ENCODE measurements around the gene INPP5E. TPM values are rescaled to one million over a fixed set of nuclear protein-coding genes. Genes with fewer than 3 reads are reported as not detected.
A peak's percentile ranks its signal among the peaks of the same experiment; 100 is the strongest.

The INPP5E gene
- total and polyA plus RNA-seq, 2 experiments from 2014 or later = 5.3 to 7.1 TPM

DNA sequence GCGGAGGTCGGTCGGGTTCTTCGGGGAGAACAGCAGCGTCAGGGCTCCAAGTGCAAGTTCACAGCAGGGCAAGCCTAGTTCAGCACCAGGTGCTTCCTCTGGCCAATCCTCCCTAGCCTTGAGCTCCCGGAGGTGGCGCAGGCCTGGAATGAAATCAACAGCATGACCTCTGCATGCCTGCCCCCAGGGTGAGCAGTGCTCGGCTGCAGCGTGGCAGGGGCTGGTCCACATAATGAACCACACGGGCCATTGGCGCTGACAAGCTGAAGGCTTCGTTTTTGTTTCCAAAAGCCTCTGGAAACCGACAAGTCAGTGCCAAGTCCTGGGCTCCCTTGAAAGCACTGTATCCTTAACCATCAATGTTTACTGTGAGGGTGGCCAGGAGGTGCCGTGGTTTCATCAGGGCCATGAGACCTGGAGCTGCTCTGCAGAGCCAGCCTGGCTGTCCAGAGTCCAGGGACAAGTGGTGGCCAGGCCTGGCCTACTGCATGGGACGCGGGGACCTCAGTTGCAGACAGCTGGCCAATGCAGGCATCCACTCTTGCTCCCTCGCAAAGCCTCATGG, 2.1 kb upstream of the INPP5E start:
- Histone ChIP-seq H3K4me1 (ENCODE audit: insufficient read depth) (peaks cover 13% of the 10 kb centered on the region), H3K36me3 (replicated peaks; ENCODE audit: insufficient read depth, low read depth) (no peaks in the 10 kb centered on the region), H2AFZ (no peak overlapping the region), H3K27ac (no peak overlapping the region), H4K20me1 (ENCODE audit: insufficient read depth, poor library complexity, severe bottlenecking) (peaks cover 23% of the 10 kb centered on the region), H3K4me3 (no peak overlapping the region), H3K9me3 (ENCODE audit: low read depth) (no peaks in the 10 kb centered on the region), H3K79me2 (peaks cover 27% of the 10 kb centered on the region), H3K9me2 (replicated peaks; ENCODE audit: insufficient read depth) (no peaks in the 10 kb centered on the region), H3K27me3 (no peaks in the 10 kb centered on the region), H3K4me2 (no peak overlapping the region)
- no peak for DNase-seq (ENCODE audit: low spot score)
- 95% methylated on average over 16 of the region's 17 CpGs for WGBS (ENCODE audit: low lambda C conversion rate, missing lambda C conversion rate)
- TF ChIP-seq, protein P1, sequence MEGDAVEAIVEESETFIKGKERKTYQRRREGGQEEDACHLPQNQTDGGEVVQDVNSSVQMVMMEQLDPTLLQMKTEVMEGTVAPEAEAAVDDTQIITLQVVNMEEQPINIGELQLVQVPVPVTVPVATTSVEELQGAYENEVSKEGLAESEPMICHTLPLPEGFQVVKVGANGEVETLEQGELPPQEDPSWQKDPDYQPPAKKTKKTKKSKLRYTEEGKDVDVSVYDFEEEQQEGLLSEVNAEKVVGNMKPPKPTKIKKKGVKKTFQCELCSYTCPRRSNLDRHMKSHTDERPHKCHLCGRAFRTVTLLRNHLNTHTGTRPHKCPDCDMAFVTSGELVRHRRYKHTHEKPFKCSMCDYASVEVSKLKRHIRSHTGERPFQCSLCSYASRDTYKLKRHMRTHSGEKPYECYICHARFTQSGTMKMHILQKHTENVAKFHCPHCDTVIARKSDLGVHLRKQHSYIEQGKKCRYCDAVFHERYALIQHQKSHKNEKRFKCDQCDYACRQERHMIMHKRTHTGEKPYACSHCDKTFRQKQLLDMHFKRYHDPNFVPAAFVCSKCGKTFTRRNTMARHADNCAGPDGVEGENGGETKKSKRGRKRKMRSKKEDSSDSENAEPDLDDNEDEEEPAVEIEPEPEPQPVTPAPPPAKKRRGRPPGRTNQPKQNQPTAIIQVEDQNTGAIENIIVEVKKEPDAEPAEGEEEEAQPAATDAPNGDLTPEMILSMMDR (IDR thresholded peaks at IDR 0.05; ENCODE audit: poor library complexity) = no peak
- TF ChIP-seq EZH2phosphoT487 (IDR thresholded peaks at IDR 0.05; ENCODE audit: low read depth, severe bottlenecking, unreplicated experiment) = no peak
- TF ChIP-seq EZH2 (IDR thresholded peaks at IDR 0.05; ENCODE audit: borderline replicate concordance) = no peak

DNA sequence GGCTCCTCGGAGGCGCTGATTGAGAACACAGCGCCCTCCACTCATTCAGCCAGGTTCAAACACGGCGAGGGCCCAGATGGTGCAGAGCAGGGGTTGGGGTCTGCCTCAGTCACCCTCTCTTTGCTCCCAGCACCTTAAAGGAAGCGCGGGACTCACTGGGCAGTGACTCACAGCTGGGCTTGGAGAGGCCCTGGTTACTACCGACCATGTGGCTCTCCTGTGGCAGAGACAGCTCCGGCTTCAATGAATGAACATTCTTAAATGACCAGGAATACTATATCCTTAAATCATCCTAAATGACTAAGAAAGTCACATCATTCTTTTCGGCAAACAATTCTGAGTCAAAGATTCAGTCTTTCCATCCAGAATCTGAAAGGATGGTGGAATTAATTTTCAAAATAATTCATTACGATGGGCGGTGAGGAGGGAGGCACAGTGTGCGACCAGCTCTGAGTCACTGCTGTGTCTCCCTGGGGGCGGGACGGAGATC, 1.6 kb upstream of the INPP5E start:
- no peaks in the 10 kb centered on the region for H3K36me3 ChIP-seq (replicated peaks; ENCODE audit: insufficient read depth, low read depth)
- no peaks in the 10 kb centered on the region for H3K9me3 ChIP-seq (ENCODE audit: low read depth)
- H3K9me2 ChIP-seq (replicated peaks; ENCODE audit: insufficient read depth) = no peaks in the 10 kb centered on the region
- TF ChIP-seq EZH2 (IDR thresholded peaks at IDR 0.05; ENCODE audit: borderline replicate concordance) = no peak
- TF ChIP-seq, protein P1 (IDR thresholded peaks at IDR 0.05; ENCODE audit: poor library complexity) = no peak
- no peak for TF ChIP-seq EZH2phosphoT487 (IDR thresholded peaks at IDR 0.05; ENCODE audit: low read depth, severe bottlenecking, unreplicated experiment)
- peaks cover 29% of the 10 kb centered on the region for H4K20me1 ChIP-seq (ENCODE audit: insufficient read depth, poor library complexity, severe bottlenecking)
- no peak overlapping the region for H2AFZ ChIP-seq
- peaks cover 13% of the 10 kb centered on the region for H3K4me1 ChIP-seq (ENCODE audit: insufficient read depth)
- no peaks in the 10 kb centered on the region for H3K27me3 ChIP-seq
- H3K79me2 ChIP-seq = peaks cover 32% of the 10 kb centered on the region
- no peak overlapping the region for H3K4me2 ChIP-seq
- WGBS (ENCODE audit: low lambda C conversion rate, missing lambda C conversion rate) = 98% methylated on average over 15 of the region's 15 CpGs
- H3K27ac ChIP-seq = no peak overlapping the region
- no peak for DNase-seq (ENCODE audit: low spot score)
- no peak overlapping the region for H3K4me3 ChIP-seq

DNA sequence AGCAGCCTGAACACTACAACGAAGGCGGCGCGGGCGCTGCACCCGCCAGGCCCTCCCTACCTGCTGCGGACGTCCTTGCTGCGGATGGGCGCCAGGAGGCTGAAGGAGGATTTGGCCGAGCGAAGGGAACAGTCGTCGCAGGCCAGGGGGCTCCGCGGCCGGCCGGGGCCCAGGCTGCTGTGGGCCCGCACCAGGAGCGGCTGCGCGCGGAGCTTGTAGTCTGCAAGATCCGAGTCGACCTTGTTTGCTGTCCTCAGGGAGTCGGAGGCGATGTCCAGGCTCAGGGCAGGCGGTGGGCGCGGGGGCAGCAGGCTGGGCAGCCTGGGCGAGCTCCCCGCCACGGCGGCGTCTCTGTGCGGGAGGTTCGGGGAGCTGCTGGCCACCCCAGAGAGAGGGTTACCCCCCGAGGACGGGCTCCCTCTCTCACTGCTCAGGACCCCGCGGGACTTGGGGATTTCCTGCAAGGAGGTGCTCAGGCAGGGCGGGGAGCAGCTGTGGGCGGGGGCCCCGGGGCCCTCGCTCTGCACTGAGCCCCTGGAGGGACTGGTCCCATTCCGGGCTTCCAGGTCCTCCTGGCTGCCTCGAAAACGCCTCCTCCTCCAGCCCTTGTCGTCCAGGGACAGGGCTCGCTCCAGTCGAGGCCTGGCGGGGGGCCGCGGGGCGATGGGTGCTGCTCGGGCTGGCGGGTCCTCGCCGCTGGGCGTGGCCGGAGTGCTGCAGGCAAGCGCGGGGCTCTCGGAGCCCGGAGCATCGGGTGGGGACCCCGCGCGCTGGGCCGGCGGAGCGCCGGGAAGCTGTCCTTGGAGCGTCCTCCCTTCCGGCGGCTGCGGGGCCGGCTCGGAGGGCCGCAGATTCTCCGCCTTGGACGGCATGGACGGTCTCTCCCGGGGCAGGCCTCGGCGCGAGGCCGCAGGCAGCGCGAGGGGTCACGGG, 831 bp downstream of the INPP5E start:
- Histone ChIP-seq H4K20me1 (ENCODE audit: insufficient read depth, poor library complexity, severe bottlenecking) (peaks cover 32% of the 10 kb centered on the region), H3K79me2 (peaks cover 47% of the 10 kb centered on the region), H3K4me1 (ENCODE audit: insufficient read depth) (peaks cover 13% of the 10 kb centered on the region), H3K4me2 (peak overlapping the region; percentile 100), H2AFZ (peak overlapping the region; percentile 79), H3K27ac (peak overlapping the region; percentile 63), H3K9me3 (ENCODE audit: low read depth) (no peaks in the 10 kb centered on the region), H3K36me3 (replicated peaks; ENCODE audit: insufficient read depth, low read depth) (no peaks in the 10 kb centered on the region), H3K27me3 (no peaks in the 10 kb centered on the region), H3K4me3 (peak overlapping the region; percentile 92), H3K9me2 (replicated peaks; ENCODE audit: insufficient read depth) (no peaks in the 10 kb centered on the region)
- 2% methylated on average over 63 of the region's 91 CpGs for WGBS (ENCODE audit: low lambda C conversion rate, missing lambda C conversion rate)
- peak; percentile 56 for DNase-seq (ENCODE audit: low spot score)
- no peak for TF ChIP-seq EZH2phosphoT487 (IDR thresholded peaks at IDR 0.05; ENCODE audit: low read depth, severe bottlenecking, unreplicated experiment)
- TF ChIP-seq, protein P1 (IDR thresholded peaks at IDR 0.05; ENCODE audit: poor library complexity) = no peak
- TF ChIP-seq EZH2 (IDR thresholded peaks at IDR 0.05; ENCODE audit: borderline replicate concordance) = no peak
